Spleen (tissue), 7 donors: Measurements from ENCODE around the gene PHLDA2.

Experiments
- CTCF ChIP-seq, 11 experiments: fragments of 200-600 bp in 7 of 11; fragments of 450-650 bp in 4 of 11; sonication (generic) in 4 of 11; IDR thresholded peaks in 8 of 11; conservative IDR thresholded peaks in 3 of 11; 1 replicate in 7 of 11; 2 replicates in 4 of 11; pipeline versions ENCODE4 v1.4.0 to v1.8.0; 2016 to 2021; ENCODE audit warnings: antibody characterized with exemption in 11 of 11, inconsistent platforms in 4 of 11, mild to moderate bottlenecking in 1 of 11
- POLR2A ChIP-seq, 3 donors: fragments of 450-650 bp; IDR thresholded peaks; one replicate each; pipeline ENCODE4 v1.5.1; 2017; ENCODE audit warnings: antibody characterized with exemption in 3 of 3, mild to moderate bottlenecking in 1 of 3
- POLR2AphosphoS5 ChIP-seq, 3 donors: sonication (generic); formaldehyde crosslinking; IDR thresholded peaks; one replicate each; pipeline ENCODE4 v1.5.1; 2017; ENCODE audit warnings: antibody characterized with exemption in 3 of 3
- donor health status: DM: no; HTN: no; CAD: no; lungs with moderate emphysema.
- donor health status: DM: no; HTN: no; CAD: no.
- donor health status: DM: no; HTN: no; CAD: no.

GRCh38 chr11:2920343-2920742 lies 8.9 kb downstream of the PHLDA2 start:
- TF ChIP-seq CTCF (IDR thresholded peaks at IDR 0.05 in 8 of 11, conservative IDR thresholded peaks at IDR 0.05 in 3 of 11) (no peak), POLR2A (IDR thresholded peaks at IDR 0.05) (no peak), POLR2AphosphoS5 (IDR thresholded peaks at IDR 0.05) (no peak)
